Fibroblast of lung (primary cell): ENCODE measurements around the gene MAGI2.

Source experiments
- EZH2 ChIP-seq: IDR thresholded peaks from 2 replicates; pipeline ENCODE4 v1.5.1; 2012; ENCODE audit warnings: low read length, control low read depth, mild to moderate bottlenecking; ENCODE audit errors: missing control alignments
- TF ChIP-seq, protein P1 (sequence below), 2 donors: IDR thresholded peaks in 1 of 2; conservative IDR thresholded peaks in 1 of 2; 1 replicate in 1 of 2; 2 replicates in 1 of 2; pipeline ENCODE4 v1.5.1; 2011 to 2012; ENCODE audit warnings: low read length in 2 of 2, control low read depth in 1 of 2, inconsistent platforms in 1 of 2, low read depth in 1 of 2, mild to moderate bottlenecking in 1 of 2

DNA sequence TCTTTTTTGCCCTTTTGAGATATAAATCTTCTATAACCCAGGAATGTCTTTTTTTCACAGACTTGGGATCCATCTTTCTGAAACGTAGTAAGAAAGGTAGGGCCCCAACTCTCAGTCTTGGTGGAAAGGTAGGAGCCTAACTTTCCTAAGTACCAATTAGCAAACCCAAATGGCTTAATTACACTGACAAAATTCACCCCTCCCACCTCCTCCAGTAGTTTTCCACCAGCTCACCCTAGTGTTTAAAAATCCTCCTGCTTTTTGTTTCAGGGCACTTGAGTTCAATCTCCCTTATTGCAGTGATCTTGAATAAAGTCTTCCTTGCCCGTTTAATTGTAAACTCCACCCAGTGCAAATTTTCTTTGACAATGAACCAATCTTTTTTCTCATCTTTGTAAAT, 1054.9 kb downstream of the MAGI2 start:
- TF ChIP-seq, protein P1, sequence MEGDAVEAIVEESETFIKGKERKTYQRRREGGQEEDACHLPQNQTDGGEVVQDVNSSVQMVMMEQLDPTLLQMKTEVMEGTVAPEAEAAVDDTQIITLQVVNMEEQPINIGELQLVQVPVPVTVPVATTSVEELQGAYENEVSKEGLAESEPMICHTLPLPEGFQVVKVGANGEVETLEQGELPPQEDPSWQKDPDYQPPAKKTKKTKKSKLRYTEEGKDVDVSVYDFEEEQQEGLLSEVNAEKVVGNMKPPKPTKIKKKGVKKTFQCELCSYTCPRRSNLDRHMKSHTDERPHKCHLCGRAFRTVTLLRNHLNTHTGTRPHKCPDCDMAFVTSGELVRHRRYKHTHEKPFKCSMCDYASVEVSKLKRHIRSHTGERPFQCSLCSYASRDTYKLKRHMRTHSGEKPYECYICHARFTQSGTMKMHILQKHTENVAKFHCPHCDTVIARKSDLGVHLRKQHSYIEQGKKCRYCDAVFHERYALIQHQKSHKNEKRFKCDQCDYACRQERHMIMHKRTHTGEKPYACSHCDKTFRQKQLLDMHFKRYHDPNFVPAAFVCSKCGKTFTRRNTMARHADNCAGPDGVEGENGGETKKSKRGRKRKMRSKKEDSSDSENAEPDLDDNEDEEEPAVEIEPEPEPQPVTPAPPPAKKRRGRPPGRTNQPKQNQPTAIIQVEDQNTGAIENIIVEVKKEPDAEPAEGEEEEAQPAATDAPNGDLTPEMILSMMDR (conservative IDR thresholded peaks at IDR 0.05 in 1 of 2, IDR thresholded peaks at IDR 0.05 in 1 of 2; ENCODE audit: low read depth in 1 of 2, low read length in 2 of 2): no peak
- no peak for TF ChIP-seq EZH2
